Measurements from ENCODE around the gene KMT2D. TPM values are rescaled to one million over a fixed set of nuclear protein-coding genes. Genes with fewer than 3 reads are reported as not detected.
"Not testable (repeated sequence)": the region's sequence is repeated elsewhere in the genome, so short reads cannot be mapped to it uniquely, and the experiment has no call there.

The KMT2D gene
- total and polyA plus RNA-seq, 8 donors = 3.2 to 220 (median 82.3) TPM

DNA sequence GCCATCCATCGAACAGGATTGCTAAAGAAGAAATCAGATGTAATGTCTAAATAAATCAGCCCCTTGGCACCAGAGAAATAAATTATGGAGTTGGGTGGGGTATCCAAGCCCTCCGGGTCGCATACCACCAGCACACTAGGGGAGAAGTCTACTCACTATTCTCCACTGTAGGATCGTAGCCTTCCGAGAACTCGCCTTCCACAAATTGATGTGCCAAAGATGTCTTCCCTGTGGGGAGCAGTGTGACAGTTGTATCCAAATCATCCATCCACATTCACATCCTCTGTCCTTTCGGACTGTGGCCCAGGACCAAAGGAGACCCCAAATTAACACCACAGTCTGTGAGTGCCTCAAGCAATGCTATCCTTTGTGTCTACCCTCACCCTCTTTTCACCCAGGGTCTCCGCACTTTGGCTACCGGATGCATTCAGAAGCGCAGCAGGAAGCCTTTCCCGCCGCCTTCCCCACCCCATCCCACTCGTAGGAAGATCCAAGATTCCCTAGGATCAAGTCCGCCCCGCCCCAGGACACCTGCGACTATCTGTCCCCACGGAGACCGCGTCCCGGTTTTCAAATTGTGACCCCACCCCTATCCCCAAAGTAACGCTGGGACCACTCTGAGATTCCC lies 8.4 kb upstream of the KMT2D start:
- intact Hi-C loops (cut with DNase I; ENCODE audit: low total_unique reads) = loop anchor here (10.0 kb wide), 1 partner anchor 56 kb away; no protein-coding TSS in a partner anchor
- H3K9me3 ChIP-seq = no peaks in the 10 kb centered on the region
- peak overlapping the region; percentile 74 to 88 (median 80) for H3K4me3 ChIP-seq
- 14 to 23% (median 20%) methylated on average over 21 of the region's 21 CpGs for WGBS, 5 donors
- DNase-seq = no peak
- H3K27ac ChIP-seq = peak overlapping the region in 4 of 5 donors; percentile 73 to 87 (median 85)
- TF ChIP-seq EP300 (IDR thresholded peaks at IDR 0.05) (no peak), POLR2A (IDR thresholded peaks at IDR 0.05) (no peak), POLR2AphosphoS5 (IDR thresholded peaks at IDR 0.05) (no peak)
- TF ChIP-seq, protein P1, sequence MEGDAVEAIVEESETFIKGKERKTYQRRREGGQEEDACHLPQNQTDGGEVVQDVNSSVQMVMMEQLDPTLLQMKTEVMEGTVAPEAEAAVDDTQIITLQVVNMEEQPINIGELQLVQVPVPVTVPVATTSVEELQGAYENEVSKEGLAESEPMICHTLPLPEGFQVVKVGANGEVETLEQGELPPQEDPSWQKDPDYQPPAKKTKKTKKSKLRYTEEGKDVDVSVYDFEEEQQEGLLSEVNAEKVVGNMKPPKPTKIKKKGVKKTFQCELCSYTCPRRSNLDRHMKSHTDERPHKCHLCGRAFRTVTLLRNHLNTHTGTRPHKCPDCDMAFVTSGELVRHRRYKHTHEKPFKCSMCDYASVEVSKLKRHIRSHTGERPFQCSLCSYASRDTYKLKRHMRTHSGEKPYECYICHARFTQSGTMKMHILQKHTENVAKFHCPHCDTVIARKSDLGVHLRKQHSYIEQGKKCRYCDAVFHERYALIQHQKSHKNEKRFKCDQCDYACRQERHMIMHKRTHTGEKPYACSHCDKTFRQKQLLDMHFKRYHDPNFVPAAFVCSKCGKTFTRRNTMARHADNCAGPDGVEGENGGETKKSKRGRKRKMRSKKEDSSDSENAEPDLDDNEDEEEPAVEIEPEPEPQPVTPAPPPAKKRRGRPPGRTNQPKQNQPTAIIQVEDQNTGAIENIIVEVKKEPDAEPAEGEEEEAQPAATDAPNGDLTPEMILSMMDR (IDR thresholded peaks at IDR 0.05) = no peak
- H3K4me1 ChIP-seq = peaks cover 10 to 22% (median 20%) of the 10 kb centered on the region in 4 donors
- H3K36me3 ChIP-seq = no peaks in the 10 kb centered on the region
- no peaks in the 10 kb centered on the region for H3K27me3 ChIP-seq

DNA sequence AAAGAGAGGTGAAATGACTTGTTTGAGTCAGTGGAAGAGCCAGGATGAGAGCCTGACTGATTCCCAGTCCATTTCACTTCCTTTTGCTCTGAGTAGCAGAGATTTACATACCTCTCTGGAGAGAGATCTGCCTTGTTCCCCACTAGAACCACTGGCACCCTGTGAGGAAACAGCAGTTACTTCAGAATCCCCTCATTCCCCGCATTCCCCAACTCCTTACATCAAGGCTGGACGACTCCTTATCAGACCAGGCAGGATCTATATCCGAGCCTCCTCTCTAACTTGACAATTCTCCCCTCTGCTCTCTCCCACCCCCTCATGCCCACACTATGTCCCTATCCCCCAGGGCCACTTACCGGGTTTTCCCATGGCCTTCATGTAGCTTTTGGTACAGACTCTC lies 5.5 kb upstream of the KMT2D start:
- Histone ChIP-seq H3K9me3 (no peaks in the 10 kb centered on the region), H3K4me3 (no peak overlapping the region), H3K36me3 (no peaks in the 10 kb centered on the region), H3K4me1 (peaks cover 16 to 35% (median 27%) of the 10 kb centered on the region in 4 donors), H3K27ac (no peak overlapping the region), H3K27me3 (no peaks in the 10 kb centered on the region)
- TF ChIP-seq EP300 (IDR thresholded peaks at IDR 0.05) (no peak), POLR2A (IDR thresholded peaks at IDR 0.05) (no peak), POLR2AphosphoS5 (IDR thresholded peaks at IDR 0.05) (no peak)
- TF ChIP-seq, protein P1 (IDR thresholded peaks at IDR 0.05) = no peak
- intact Hi-C loops (cut with DNase I; ENCODE audit: low total_unique reads) = loop anchor here (10.0 kb wide), 1 partner anchor 59 kb away; no protein-coding TSS in a partner anchor
- no peak for DNase-seq
- 65 to 76% (median 67%) methylated on average over 4 of the region's 4 CpGs for WGBS, 5 donors

DNA sequence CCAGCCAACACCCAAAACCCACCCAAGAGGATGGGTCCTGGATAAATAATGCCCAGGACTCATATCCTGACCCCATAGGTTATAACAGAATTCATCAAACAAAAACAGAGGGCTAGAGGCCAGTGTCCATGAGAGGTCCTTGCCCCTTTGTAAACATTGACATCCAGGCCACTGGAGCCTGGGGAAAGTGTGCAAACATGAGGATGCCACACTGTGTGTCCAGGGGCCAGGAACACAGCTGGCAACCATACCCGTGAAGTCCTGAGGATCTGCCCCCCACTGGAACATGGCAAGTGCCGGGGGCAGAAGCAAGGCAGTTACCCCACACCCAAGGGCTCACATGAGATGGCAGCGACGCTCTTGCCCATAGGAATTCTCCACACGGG lies 4.2 kb upstream of the KMT2D start:
- TF ChIP-seq, protein P1 (IDR thresholded peaks at IDR 0.05) = no peak
- no peak for TF ChIP-seq POLR2AphosphoS5 (IDR thresholded peaks at IDR 0.05)
- no peak for TF ChIP-seq POLR2A (IDR thresholded peaks at IDR 0.05)
- no peak for TF ChIP-seq EP300 (IDR thresholded peaks at IDR 0.05)
- Histone ChIP-seq H3K4me1 (peaks cover 11 to 28% (median 19%) of the 10 kb centered on the region in 4 donors), H3K27me3 (no peaks in the 10 kb centered on the region), H3K36me3 (no peaks in the 10 kb centered on the region), H3K9me3 (no peaks in the 10 kb centered on the region), H3K4me3 (no peak overlapping the region), H3K27ac (no peak overlapping the region)
- intact Hi-C loops (cut with DNase I; ENCODE audit: low total_unique reads) = loop anchor here (10.0 kb wide), 1 partner anchor 60 kb away; no protein-coding TSS in a partner anchor
- DNase-seq = no peak
- 92 to 100% (median 94%) methylated on average over 3 to 5 of the region's 5 CpGs for WGBS, 5 donors

DNA sequence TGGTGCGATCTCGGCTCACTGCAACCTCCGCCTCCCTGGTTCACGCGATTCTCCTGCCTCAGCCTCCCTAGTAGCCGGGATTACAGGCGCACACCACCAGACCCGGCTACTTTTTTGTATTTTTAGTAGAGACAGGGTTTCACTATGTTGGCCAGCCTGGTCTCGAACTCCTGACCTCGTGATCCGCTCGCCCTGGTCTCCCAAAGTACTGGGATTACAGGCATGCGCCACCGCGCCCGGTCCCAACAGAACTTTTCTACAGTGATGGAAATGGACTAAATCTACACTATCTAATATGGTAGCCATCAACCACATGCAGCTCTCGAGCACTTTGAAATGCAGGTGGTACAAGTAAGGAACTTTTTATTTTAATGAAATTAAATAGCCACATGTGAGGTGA lies 1.3 kb upstream of the KMT2D start:
- WGBS, 5 donors = 90 to 94% (median 92%) methylated on average over 17 of the region's 17 CpGs
- H3K9me3 ChIP-seq, H3K4me3 ChIP-seq, H3K27me3 ChIP-seq, H3K27ac ChIP-seq, DNase-seq, H3K36me3 ChIP-seq: not testable (repeated sequence)
- intact Hi-C loops (cut with DNase I; ENCODE audit: low total_unique reads) = loop anchor here (10.0 kb wide), 1 partner anchor 63 kb away; no protein-coding TSS in a partner anchor
- H3K4me1 ChIP-seq = peaks cover 27 to 43% (median 34%) of the 10 kb centered on the region in 4 donors

DNA sequence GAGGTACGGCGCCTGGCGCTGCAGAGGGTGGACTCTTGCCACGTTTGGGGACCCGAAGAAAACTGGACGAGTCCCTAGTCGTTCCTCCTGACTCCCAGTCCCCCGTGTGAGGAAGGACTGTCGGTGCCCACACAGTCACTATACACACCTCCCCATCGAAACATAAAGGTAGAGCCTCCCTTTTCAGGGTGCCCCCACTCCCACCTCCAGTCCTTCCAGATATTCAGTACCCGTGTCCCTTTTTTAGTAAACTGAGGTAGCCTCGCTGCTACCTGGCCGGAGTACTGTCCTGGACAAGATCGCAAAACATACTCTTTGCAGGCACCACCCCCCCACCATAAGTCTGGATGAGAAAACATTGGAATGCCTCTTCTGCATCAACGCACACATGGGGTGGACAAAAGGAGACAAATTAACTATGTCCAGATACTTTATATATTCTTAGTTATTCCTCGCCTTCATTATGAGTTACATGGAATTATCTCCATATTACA lies 610 bp upstream of the KMT2D start:
- Histone ChIP-seq H3K9me3 (no peaks in the 10 kb centered on the region), H3K4me1 (peaks cover 35 to 50% (median 41%) of the 10 kb centered on the region in 4 donors), H3K36me3 (no peaks in the 10 kb centered on the region), H3K27me3 (no peaks in the 10 kb centered on the region), H3K27ac (peak overlapping the region; percentile 91 to 98 (median 95)), H3K4me3 (peak overlapping the region; percentile 80 to 99 (median 97))
- WGBS, 5 donors = 5 to 6% (median 5%) methylated on average over 15 to 16 of the region's 16 CpGs
- intact Hi-C loops (cut with DNase I; ENCODE audit: low total_unique reads) = loop anchor here (10.0 kb wide), 1 partner anchor 64 kb away; no protein-coding TSS in a partner anchor
- no peak for DNase-seq
- TF ChIP-seq POLR2AphosphoS5 (IDR thresholded peaks at IDR 0.05) (no peak), EP300 (IDR thresholded peaks at IDR 0.05) (no peak), POLR2A (IDR thresholded peaks at IDR 0.05) (no peak)
- TF ChIP-seq, protein P1 (IDR thresholded peaks at IDR 0.05) = no peak
